Measurements from ENCODE around the gene MYCBP2.

Gene MYCBP2

GRCh38 chr13:77372275-77372674 is 45.4 kb upstream of the MYCBP2 start:
- no peak for DNase-seq (ENCODE audit: extremely low spot score)
- CTCF ChIA-PET, result interaction anchor here (1.1 to 2.1 kb wide), 3 partner anchors 17 to 106 kb away, joined by 4 to 5 read pairs (median 4); no protein-coding TSS in a partner anchor

GRCh38 chr13:77370888-77371287 is 44.0 kb upstream of the MYCBP2 start:
- POLR2A ChIA-PET, result no interaction called here
- CTCF ChIA-PET, result interaction anchor here (1.3 to 2.1 kb wide), 2 partner anchors 13 to 18 kb away, joined by 4 read pairs; no protein-coding TSS in a partner anchor
- no peak for TF ChIP-seq CTCF (IDR thresholded peaks at IDR 0.05; ENCODE audit: control extremely low read depth, extremely low read depth, low read depth, missing control alignments)
- DNase-seq (ENCODE audit: extremely low spot score), result no peak

More at GRCh38 chr13:77372275-77372674, 45.4 kb upstream of the MYCBP2 start:
- POLR2A ChIA-PET, result no interaction called here
- TF ChIP-seq CTCF (IDR thresholded peaks at IDR 0.05; ENCODE audit: control extremely low read depth, extremely low read depth, low read depth, missing control alignments), result no peak

GRCh38 chr13:77362166-77362565 is 35.3 kb upstream of the MYCBP2 start:
- POLR2A ChIA-PET, result no interaction called here
- DNase-seq (ENCODE audit: extremely low spot score), result no peak
- CTCF ChIA-PET, result interaction anchor here (1.0 to 2.0 kb wide), 2 partner anchors 26 to 54 kb away, joined by 3 to 6 read pairs; no protein-coding TSS in a partner anchor
- no peak for TF ChIP-seq CTCF (IDR thresholded peaks at IDR 0.05; ENCODE audit: control extremely low read depth, extremely low read depth, low read depth, missing control alignments)

- ChIA-PET CTCF (interaction anchor here (1.1 to 1.3 kb wide), 2 partner anchors 9 to 19 kb away, joined by 4 to 5 read pairs; no protein-coding TSS in a partner anchor), POLR2A (no interaction called here)
- TF ChIP-seq CTCF (IDR thresholded peaks at IDR 0.05; ENCODE audit: control extremely low read depth, extremely low read depth, low read depth, missing control alignments), result no peak
- DNase-seq (ENCODE audit: extremely low spot score), result no peak
These were observed 33.3 kb upstream of the MYCBP2 start for GRCh38 chr13:77360032-77360685.

GRCh38 chr13:77359171-77359570 is 32.3 kb upstream of the MYCBP2 start:
- no peak for TF ChIP-seq CTCF (IDR thresholded peaks at IDR 0.05; ENCODE audit: control extremely low read depth, extremely low read depth, low read depth, missing control alignments)
- POLR2A ChIA-PET, result no interaction called here
- CTCF ChIA-PET, result interaction anchor here (1.1 to 1.3 kb wide), 2 partner anchors 10 to 20 kb away, joined by 4 to 5 read pairs; no protein-coding TSS in a partner anchor
- no peak for DNase-seq (ENCODE audit: extremely low spot score)

GRCh38 chr13:77358001-77358400 is 31.1 kb upstream of the MYCBP2 start:
- TF ChIP-seq CTCF (IDR thresholded peaks at IDR 0.05; ENCODE audit: control extremely low read depth, extremely low read depth, low read depth, missing control alignments), result no peak
- CTCF ChIA-PET, result interaction anchor here (0.9 to 2.0 kb wide), 5 partner anchors 12 to 60 kb away, joined by 3 to 5 read pairs (median 4); no protein-coding TSS in a partner anchor
- no peak for DNase-seq (ENCODE audit: extremely low spot score)
- POLR2A ChIA-PET, result no interaction called here
